Measurements from ENCODE around the gene OPHN1. TPM values are rescaled to one million over a fixed set of nuclear protein-coding genes. Genes with fewer than 3 reads are reported as not detected.

Gene OPHN1
- total RNA-seq, 2 donors from 2014 or later, result 5.0 to 5.9 TPM

GRCh38 chrX:68420559-68420958 lies 12.7 kb downstream of the OPHN1 start:
- Histone ChIP-seq H3K4me3 (no peak overlapping the region), H3K4me1 (ENCODE audit: control insufficient read depth in 1 of 2, low read depth in 2 of 2) (no peaks in the 10 kb centered on the region), H3K9me3 (no peaks in the 10 kb centered on the region), H3K27ac (no peak overlapping the region), H3K27me3 (replicated peaks; ENCODE audit: insufficient read depth) (no peaks in the 10 kb centered on the region), H3K36me3 (no peaks in the 10 kb centered on the region)
- ATAC-seq (ENCODE audit: insufficient number of reproducible peaks, low FRiP score, low read depth), result no peak
- no peak for DNase-seq (ENCODE audit: low spot score)
- no peak for TF ChIP-seq CTCF (IDR thresholded peaks at IDR 0.05)

- no peaks in the 10 kb centered on the region for H3K27me3 ChIP-seq (replicated peaks; ENCODE audit: insufficient read depth)
- no peak overlapping the region for H3K4me3 ChIP-seq
- H3K9me3 ChIP-seq, result no peaks in the 10 kb centered on the region
- no peak for DNase-seq (ENCODE audit: low spot score)
- no peak for ATAC-seq (ENCODE audit: insufficient number of reproducible peaks, low FRiP score, low read depth)
- H3K4me1 ChIP-seq (ENCODE audit: control insufficient read depth in 1 of 2, low read depth in 2 of 2), result peaks cover 0 to 4% of the 10 kb centered on the region in 2 donors
- H3K36me3 ChIP-seq, result no peaks in the 10 kb centered on the region
- H3K27ac ChIP-seq, result no peak overlapping the region
- no peak for TF ChIP-seq CTCF (IDR thresholded peaks at IDR 0.05)
Measured at GRCh38 chrX:68419975-68420374, 13.3 kb downstream of the OPHN1 start.

- Histone ChIP-seq H3K27me3 (replicated peaks; ENCODE audit: insufficient read depth) (no peaks in the 10 kb centered on the region), H3K27ac (no peak overlapping the region), H3K4me3 (no peak overlapping the region), H3K36me3 (no peaks in the 10 kb centered on the region), H3K4me1 (ENCODE audit: control insufficient read depth in 1 of 2, low read depth in 2 of 2) (peaks cover 0 to 9% of the 10 kb centered on the region in 2 donors), H3K9me3 (no peaks in the 10 kb centered on the region)
- ATAC-seq (ENCODE audit: insufficient number of reproducible peaks, low FRiP score, low read depth) (no peak), DNase-seq (ENCODE audit: low spot score) (no peak)
- TF ChIP-seq CTCF (IDR thresholded peaks at IDR 0.05), result no peak
Measured at GRCh38 chrX:68417651-68418050, 15.6 kb downstream of the OPHN1 start.

GRCh38 chrX:68416592-68416991 lies 16.7 kb downstream of the OPHN1 start:
- Histone ChIP-seq H3K36me3 (no peaks in the 10 kb centered on the region), H3K27ac (no peak overlapping the region), H3K4me1 (ENCODE audit: control insufficient read depth in 1 of 2, low read depth in 2 of 2) (peaks cover 0 to 9% of the 10 kb centered on the region in 2 donors), H3K4me3 (no peak overlapping the region), H3K9me3 (no peaks in the 10 kb centered on the region), H3K27me3 (replicated peaks; ENCODE audit: insufficient read depth) (no peaks in the 10 kb centered on the region)
- DNase-seq (ENCODE audit: low spot score), result no peak
- TF ChIP-seq CTCF (IDR thresholded peaks at IDR 0.05), result no peak
- ATAC-seq (ENCODE audit: insufficient number of reproducible peaks, low FRiP score, low read depth), result no peak

- Histone ChIP-seq H3K9me3 (no peaks in the 10 kb centered on the region), H3K36me3 (no peaks in the 10 kb centered on the region), H3K27me3 (replicated peaks; ENCODE audit: insufficient read depth) (no peaks in the 10 kb centered on the region), H3K4me1 (ENCODE audit: control insufficient read depth in 1 of 2, low read depth in 2 of 2) (peaks cover 0 to 9% of the 10 kb centered on the region in 2 donors), H3K4me3 (no peak overlapping the region), H3K27ac (no peak overlapping the region)
- ATAC-seq (ENCODE audit: insufficient number of reproducible peaks, low FRiP score, low read depth), result no peak
- no peak for TF ChIP-seq CTCF (IDR thresholded peaks at IDR 0.05)
- DNase-seq (ENCODE audit: low spot score), result no peak
Measured at GRCh38 chrX:68415316-68415715, 18.0 kb downstream of the OPHN1 start.
